HL-60 (cell line): ENCODE measurements around the gene SULT1A4.
"Not testable (repeated sequence)": the region's sequence is repeated elsewhere in the genome, so short reads cannot be mapped to it uniquely, and the experiment has no call there.

Experiments used
- DNase-seq, 2 experiments: peaks; one replicate each; pipeline ENCODE4 v3.0.0-alpha.2; 2010 to 2020; ENCODE audit warnings: low read depth in 1 of 2, low spot score in 1 of 2
- H3K27ac ChIP-seq: fragments of 250-450 bp; sonication (Bioruptor Pico); replicated peaks from 2 replicates; pipeline ENCODE4 v1.5.1; 2020; ENCODE audit warnings: mild to moderate bottlenecking, moderate library complexity
- H3K27me3 ChIP-seq: fragments of 250-450 bp; sonication (Bioruptor Pico); 2 replicates; pipeline ENCODE4 v1.5.1; 2021; ENCODE audit warnings: mild to moderate bottlenecking, moderate library complexity; ENCODE audit not compliant: insufficient read depth, poor library complexity, severe bottlenecking
- H3K4me3 ChIP-seq: replicated peaks from 2 replicates; pipeline ENCODE4 v1.5.1; 2011; ENCODE audit warnings: mild to moderate bottlenecking, control low read depth, low read length; ENCODE audit not compliant: insufficient read depth

The SULT1A4 gene

GRCh38 chr16:29506308-29506707, 46.6 kb downstream of the SULT1A4 start, which contains the start of gene NPIPB12:
Gene NPIPB12, minus strand, starts transcription at chr16:29506408.
- not testable (repeated sequence) for DNase-seq, H3K27ac ChIP-seq, H3K4me3 ChIP-seq, H3K27me3 ChIP-seq
